HG03196 (cell line): ENCODE results near the gene MUC4.
"Not testable (repeated sequence)": the region's sequence is repeated elsewhere in the genome, so short reads cannot be mapped to it uniquely, and the experiment has no call there.

Source experiments
- ATAC-seq: cut with Tn5 transposase; IDR thresholded peaks from one replicate; pipeline ENCODE4 v1.9.1; 2021; ENCODE audit not compliant: unreplicated experiment

Gene MUC4

DNA sequence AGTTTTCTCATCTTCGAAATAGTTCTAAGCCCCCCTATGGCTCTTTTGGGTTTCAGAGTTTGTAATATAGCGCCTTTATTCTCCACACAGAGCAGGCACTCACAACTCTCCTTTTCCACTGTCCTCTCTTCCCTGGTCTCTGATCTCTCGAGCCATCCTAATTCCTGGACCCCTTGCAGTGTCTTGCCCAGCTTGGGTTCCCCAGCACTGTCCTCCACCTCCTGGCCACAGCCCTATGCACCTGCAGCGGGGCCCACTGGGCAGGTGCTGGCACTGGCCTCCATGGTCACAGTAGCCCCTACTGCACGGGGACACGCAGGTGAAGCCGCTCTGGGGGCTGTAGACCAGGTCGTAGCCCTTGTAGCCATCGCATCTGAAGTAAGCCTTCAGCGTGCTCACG is 63.1 kb downstream of the MUC4 start:
- no peak for ATAC-seq

DNA sequence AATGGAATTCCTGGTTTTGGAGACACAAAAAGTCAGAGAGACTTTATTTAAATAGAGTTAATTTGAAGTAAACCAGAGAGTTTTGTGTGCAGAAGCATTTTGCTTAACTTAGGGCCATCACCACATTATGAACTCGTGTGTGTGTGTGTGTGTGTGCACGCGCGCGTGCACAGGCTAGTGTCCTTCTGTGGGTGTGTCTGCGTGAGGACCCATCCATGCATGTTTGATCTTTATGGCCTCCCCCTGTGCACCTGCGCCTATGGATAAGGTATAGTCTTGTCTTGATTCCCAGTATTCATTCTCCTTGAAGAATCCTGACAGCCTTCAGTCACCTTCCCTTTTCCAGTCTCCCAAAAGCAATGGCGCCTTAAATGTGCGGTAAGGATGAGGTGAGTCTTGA is 65.0 kb downstream of the MUC4 start:
- no peak for ATAC-seq

DNA sequence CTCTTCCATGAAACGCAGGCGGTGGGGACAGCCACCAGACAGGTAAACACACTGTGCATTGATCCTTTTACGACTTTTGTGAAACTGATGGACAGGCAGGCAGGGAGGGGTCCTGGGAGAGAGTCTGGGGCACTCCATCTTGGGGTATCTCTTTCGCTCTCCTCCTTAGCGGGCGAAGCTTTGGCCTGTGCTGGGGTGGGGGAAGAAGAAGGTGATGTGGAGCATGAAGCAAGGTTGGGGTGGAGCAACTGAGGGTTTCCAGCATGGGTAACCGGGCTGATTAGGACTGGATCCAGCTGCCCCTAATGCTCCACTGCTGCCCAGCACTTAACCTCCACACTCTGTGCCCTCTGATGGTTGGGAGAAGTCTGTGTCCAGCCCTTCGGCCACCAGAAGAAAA is 65.4 kb downstream of the MUC4 start:
- no peak for ATAC-seq

DNA sequence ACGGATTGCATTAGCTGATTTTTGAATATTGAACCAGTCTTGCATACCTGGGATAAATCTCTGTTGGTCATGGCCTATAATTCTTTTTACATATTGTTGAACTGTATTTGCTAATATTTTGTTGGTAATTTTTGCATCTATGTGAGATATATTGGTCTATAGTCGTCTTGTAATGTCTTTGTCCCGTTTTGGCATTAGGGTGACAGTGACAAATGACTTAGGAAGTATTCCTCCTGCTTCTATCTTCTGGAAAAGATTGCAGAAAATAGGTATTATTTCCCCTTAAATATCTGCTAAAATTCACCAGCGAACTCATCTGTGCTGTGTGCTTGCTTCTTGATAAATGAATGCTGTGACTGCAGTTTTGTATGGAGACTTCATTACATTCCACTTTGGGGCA is 67.3 kb downstream of the MUC4 start:
- no peak for ATAC-seq

DNA sequence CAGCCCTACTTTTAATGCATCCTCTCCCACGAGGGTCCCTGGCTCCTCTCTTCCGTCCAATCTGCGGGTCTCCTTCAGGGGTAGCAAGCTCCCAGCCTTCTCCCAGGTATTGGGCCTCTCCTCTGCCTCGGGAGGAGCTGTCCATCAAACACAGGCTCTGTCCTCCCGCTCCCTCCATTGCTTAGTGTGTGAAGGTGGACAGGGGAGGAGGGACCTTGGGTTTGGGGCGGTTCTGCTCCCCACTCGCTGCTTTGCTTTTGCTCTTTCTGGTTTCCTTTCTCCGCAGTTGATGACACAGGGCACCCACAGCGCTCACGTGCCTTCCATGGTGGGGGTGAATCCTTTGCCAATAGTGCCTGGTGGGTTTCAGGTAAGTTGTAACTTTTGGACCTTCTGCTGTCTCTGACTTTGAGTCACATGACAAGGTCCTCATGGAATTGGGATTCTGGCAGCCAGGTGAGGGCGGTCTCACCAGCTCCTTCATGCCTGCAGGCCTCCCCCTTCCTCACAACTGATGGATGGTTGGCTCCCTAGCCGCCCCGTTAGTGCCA is 72.1 kb downstream of the MUC4 start:
- ATAC-seq: no peak

DNA sequence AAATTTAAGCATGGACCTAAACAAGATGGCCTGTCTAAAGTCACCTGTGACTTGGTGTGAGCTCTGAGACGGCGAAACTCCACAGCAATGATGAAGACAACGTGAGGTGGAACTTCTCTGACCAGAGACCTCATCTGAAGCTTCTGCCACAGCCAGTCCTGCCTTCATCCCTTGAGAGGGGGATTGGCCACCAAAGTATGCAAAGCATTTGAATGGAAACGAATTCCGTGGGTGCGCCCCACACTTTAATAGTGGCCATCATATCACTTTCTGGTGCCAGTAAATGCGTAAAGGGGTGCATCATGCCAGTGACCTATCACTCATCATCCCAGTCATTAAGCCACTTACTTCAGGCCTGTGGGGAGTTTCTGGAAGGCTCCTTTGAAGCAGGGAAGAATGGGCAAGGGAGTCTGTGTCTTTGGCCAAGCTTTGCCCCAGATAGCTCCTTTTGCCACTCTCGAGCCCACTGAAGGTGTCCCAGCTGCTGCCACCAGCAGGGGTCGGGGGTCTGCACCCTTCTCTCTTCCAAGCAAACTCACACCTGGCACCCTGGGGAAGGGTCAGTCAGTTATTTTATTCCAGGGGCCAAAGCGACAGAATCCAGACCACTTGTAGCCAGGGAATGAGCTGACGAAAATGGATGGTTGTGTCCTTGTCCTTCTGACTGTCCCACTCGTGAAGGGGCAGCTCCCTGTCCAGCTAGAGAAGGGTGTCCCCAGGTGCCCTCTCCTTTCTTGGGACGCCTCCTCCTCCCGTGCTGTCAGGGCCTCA is 73.3 kb downstream of the MUC4 start:
- ATAC-seq: no peak

DNA sequence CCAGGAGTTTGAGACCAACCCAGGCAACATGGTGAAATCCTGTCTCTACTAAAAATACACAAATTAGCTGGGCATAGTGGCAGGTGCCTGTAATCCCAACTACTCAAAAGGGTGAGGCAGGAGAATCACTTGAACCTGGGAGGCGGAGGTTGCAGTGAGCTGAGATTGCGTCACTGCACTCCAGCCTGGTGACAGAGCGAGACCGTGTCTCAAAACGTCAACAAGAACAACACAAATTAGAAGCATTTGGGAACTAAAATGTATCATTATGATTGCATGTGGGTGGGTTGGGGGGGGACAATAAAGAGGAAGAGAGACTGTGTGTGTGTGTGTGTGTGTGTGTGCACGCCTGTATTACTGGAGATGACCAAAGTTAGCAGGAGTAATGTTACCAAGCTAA is 73.9 kb downstream of the MUC4 start:
- not testable (repeated sequence) for ATAC-seq

DNA sequence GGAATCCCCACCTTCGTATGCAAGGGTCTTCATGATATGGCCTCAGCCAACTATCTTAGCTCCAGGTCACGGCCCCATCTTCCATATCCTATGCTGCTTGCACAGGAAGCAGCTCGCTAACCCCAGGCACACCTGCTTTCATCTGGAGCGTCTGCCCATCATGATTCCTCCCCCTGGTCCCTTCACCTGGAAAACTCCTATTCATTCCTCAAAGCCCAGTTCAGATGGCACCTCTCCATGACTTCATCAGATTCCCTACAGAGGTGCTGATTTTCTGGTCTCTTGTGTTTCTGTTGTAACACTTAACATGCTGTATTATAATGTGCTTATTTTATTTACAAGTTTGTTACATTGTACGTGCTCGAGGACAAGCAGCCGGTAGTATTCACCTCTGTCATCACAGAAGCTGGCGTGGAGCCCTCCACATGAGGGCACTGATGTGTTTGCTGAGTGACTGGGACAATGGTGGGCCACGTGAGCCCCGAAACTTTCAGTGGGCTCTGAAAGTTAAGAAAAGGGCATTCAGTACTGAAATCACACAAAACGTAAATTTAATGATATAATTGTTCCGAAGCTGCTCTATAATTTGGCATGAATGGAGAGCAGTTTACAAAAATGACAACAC is 74.8 kb downstream of the MUC4 start:
- no peak for ATAC-seq

DNA sequence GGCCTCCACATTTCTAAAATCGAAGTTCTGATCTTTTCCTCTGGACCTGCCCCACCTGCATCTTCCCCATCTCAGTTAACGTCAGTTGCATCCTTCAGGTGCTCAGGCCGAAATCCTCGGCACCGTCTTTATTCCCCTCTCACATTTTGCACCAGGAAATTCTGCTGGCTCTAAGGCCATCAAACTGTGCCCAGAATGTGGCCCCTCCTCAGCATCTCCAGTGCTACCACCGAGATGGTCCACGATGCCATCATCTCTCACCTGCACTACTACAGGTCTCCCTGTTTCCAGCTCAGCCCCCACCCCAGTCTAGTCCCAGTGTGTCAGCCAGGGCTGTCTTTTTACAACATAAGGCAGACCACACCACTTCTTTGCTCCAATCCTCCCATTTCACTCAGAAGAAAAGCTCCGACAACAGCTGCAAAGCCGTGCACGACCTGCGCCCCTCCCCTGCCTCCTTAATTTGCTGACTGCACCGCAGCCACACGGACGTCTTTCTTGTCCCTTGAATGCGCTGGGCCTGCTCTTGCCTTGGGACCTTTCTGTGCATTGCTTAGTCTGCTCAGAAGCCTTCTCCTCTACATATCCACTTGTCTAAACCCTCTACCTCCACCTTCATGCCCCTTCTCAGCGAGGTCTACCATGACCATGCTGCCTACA is 76.6 kb downstream of the MUC4 start:
- no peak for ATAC-seq

DNA sequence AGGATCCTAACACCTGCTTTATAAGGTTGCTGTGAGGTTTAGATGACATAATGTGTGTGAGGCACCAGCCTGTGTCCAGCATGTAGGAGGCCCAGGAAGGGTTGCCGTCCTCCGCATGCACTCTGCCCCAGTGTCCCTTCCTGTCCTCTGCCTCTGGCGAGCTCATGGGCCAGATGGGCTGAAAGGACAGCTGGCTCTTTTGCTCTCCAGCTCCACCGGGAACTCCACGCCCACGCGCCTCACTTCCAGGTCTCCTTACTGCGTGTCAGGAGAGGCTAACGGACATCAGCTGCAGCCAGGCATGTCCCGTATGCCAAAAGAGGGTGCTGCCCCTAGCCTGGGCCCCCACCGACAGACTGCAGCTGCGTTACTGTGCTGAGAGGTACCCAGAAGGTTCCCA is 78.8 kb downstream of the MUC4 start:
- ATAC-seq: no peak

DNA sequence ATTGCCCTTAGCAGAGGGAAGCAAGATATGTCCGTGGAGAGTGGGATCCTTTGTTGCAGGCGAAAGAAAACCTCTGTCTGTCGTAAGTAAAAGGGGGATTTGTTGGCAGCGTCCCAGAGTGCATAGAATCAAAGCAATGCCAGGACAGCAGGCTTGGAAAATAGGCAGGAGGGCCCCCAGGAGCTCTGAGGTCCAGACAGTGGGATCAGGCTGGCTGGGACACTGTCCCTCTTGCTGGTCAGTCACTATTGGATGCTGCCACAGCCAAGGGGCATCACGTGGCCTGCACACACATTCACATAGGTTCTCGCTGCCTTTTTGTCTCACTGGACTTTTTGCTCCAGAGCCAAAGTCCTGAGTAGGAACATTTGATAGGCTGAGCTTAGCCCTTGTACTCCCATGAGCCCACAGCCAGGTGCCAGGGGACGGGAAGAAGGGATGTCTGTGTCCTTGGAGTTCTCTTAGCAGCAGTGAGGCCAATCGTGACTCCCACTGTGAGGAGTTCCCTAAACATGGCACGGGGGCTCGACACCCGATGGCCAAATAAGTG is 80.3 kb downstream of the MUC4 start:
- no peak for ATAC-seq

DNA sequence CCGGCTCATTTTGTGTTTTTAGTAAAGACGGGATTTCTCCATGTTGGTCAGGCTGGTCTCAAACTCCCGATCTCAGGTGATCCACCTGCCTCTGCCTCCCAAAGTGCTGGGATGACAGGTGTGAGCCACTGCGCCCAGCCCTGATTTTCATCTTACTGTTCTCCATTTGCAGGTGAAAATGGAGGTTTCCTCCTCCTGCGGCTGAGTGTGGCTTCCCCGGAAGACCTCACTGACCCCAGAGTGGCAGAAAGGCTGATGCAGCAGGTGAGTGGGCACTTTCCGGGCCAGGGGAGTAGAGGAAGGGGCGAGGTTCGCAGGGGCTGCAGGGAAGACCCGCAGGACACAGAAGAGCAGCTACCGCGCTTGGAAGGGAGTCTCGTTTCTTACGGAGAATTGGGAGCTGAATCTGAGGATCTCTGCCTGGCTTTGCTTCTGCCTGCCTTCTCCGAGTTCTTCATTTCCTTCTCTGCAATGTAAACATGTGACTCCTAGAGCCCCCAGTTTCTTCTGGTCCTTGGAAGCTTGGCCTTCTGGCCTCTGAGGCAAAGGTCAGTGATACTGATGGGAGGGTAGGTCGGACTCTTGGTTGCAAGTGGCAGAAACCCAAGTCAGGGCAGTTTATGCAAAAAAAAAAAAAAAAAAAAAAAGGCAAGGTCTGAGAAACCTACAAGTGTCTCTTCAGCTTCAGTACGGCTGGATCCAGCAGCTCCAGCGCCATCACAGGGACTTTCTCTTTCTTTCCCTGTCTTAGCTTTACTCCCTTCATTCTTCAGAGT is 82.1 kb downstream of the MUC4 start:
- no peak for ATAC-seq

DNA sequence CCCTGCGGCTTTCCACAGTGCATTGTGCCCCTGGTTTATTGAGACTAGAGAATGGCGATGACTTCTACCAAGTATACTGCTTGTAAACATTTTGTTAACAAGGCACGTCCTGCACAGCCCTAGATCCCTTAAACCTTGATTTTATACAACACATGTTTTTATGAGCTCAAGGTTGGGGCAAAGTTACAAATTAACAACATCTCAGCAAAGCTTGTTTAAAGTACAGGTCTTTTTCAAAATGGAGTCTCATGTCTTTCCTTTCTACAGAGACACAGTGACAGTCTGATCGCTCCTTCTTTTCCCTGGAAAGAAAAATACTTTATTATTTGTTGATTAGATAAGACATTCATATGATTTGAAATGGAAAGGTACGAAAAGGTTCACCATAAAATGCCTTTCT is 82.9 kb downstream of the MUC4 start:
- ATAC-seq: not testable (repeated sequence)

DNA sequence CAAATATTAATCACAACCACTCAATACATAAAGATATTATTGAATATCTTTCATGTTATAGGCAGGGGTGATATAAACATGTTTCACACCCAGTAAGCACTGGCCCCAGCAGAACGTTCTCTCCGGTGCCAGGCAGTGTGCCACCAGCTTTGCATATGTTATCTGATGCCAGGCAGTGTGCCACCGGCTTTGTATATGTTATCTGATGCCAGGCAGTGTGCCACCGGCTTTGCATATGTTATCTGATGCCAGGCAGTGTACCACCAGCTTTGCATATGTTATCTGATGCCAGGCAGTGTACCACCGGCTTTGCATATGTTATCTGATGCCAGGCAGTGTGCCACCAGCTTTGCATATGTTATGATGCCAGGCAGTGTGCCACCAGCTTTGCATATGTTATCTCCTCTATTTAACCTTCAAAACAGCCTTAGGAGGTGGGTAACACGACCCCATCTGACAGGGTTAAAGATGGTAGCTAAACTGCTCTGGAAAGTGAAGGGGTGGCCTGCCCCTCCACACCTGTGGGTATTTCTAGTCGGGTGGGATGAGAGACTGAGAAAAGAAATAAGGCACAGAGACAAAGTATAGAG is 84.0 kb downstream of the MUC4 start:
- no peak for ATAC-seq

DNA sequence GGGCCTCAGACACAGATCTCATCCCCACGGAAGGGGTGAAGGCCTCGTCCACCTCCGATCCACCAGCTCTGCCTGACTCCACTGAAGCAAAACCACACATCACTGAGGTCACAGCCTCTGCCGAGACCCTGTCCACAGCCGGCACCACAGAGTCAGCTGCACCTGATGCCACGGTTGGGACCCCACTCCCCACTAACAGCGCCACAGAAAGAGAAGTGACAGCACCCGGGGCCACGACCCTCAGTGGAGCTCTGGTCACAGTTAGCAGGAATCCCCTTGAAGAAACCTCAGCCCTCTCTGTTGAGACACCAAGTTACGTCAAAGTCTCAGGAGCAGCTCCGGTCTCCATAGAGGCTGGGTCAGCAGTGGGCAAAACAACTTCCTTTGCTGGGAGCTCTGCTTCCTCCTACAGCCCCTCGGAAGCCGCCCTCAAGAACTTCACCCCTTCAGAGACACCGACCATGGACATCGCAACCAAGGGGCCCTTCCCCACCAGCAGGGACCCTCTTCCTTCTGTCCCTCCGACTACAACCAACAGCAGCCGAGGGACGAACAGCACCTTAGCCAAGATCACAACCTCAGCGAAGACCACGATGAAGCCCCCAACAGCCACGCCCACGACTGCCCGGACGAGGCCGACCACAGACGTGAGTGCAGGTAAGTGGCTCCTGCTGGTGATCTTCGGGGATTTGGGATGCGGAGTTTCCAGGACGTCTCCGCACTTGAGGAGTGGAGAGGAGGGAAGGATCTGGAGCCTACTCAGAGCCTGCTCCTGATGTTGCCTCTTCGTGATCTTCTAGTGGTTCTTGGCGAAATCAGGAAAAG is 85.6 kb downstream of the MUC4 start:
- ATAC-seq: not testable (repeated sequence)

DNA sequence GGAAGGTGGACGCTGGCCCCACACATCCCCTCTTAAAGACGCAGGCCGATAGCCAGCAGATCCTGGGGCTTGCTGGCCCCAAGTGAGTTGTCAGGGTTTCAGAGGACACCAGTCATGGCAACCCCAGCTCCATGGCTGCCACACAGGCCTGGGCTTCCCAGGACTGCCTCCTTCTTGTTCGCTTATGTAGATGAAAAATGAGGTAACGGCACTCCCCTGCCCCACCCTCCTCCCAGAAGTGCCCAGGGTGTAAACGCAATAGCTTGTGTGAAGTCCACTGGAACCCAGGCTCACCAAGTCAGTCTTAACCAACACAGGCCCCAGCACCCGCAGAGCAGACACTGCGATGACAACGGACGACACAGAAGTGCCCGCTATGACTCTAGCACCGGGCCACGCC is 87.4 kb downstream of the MUC4 start:
- not testable (repeated sequence) for ATAC-seq

DNA sequence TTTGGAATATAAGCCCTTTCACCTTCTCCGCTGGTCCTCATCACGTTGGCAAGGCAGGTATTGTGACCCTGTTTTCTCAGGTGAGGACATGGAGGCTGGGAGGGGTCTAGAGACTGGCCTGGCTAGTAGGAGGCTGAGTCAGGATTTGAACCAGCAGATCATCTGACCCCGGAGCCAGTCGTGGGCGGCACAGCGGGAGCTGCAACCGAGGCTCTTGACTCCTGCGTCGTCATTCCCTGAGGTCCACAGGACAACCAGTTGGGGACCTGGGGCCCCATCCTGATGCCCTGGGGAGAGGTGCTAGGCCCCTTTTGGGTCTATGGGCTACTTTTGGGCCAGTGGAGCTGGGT is 88.8 kb downstream of the MUC4 start:
- not testable (repeated sequence) for ATAC-seq

DNA sequence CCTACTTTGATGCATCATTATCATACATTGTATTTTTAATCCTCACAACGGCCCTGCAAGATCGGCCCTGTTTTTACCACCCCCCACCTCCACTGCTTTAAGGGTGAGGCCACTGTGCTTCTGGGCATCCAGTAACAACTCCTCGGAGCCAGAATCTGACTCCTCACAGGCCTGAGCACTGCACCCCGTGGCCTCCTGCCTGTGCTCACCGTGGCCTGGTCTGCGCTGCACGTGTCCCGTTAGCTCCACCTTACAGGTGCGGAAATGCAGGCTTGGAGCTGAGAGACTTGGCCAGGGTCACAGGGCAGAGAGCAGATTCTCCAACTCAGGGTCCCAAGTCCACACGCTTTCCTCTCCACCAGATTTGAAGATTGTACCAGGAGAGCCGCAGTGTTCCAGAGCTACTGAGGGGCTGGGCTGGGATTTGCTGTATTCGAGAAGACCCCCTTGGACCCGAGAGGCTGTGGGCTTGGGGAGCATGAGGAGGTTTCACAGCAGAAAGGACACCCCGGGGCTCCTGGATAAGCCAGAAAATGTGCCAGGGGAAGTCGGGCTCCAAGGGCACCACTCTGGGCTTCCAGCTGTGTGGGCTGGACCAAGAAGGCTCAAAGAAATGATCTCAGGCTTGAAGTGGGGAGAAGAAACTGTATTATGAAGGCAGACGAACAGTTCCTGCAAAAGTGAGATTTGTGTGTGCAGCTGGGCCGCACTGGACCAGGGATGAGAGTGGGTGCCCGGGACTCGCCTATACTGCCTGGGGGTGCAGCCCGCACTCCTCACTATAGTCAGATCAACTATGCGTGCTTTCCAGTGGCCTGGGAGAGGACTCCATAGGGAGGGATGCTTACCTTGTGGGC is 89.4 kb downstream of the MUC4 start:
- not testable (repeated sequence) for ATAC-seq
